Measurements from ENCODE around the gene INSIG1.

The INSIG1 gene

GRCh38 chr7:155285423-155285822, 12.3 kb upstream of the INSIG1 start:
- no peak for DNase-seq (ENCODE audit: low read depth)

- DNase-seq (ENCODE audit: low read depth), result no peak
These were observed 11.8 kb upstream of the INSIG1 start for GRCh38 chr7:155285833-155286232.

- no peak for DNase-seq (ENCODE audit: low read depth)
These were observed 11.0 kb upstream of the INSIG1 start for GRCh38 chr7:155286686-155287085.

- no peak for DNase-seq (ENCODE audit: low read depth)
These were observed 10.3 kb upstream of the INSIG1 start for GRCh38 chr7:155287284-155287935.

GRCh38 chr7:155288055-155288454, 9.6 kb upstream of the INSIG1 start:
- no peak for DNase-seq (ENCODE audit: low read depth)

GRCh38 chr7:155289107-155289506, 8.6 kb upstream of the INSIG1 start:
- DNase-seq (ENCODE audit: low read depth), result no peak

GRCh38 chr7:155289949-155290501, 7.7 kb upstream of the INSIG1 start:
- no peak for DNase-seq (ENCODE audit: low read depth)

GRCh38 chr7:155291045-155291530, 6.6 kb upstream of the INSIG1 start:
- DNase-seq (ENCODE audit: low read depth), result peak; percentile 29

GRCh38 chr7:155291729-155292128, 5.9 kb upstream of the INSIG1 start:
- no peak for DNase-seq (ENCODE audit: low read depth)

GRCh38 chr7:155292680-155293226, 4.9 kb upstream of the INSIG1 start:
- DNase-seq (ENCODE audit: low read depth), result no peak

- DNase-seq (ENCODE audit: low read depth), result no peak
These were observed 3.8 kb upstream of the INSIG1 start for GRCh38 chr7:155293721-155294510.

- DNase-seq (ENCODE audit: low read depth), result no peak
These were observed 3.2 kb upstream of the INSIG1 start for GRCh38 chr7:155294511-155294778.

GRCh38 chr7:155295511-155295910, 2.2 kb upstream of the INSIG1 start:
- DNase-seq (ENCODE audit: low read depth), result no peak

- no peak for DNase-seq (ENCODE audit: low read depth)
These were observed 1.5 kb upstream of the INSIG1 start for GRCh38 chr7:155296006-155296787.

GRCh38 chr7:155296788-155297516, 726 bp upstream of the INSIG1 start:
- DNase-seq (ENCODE audit: low read depth), result no peak

GRCh38 chr7:155298288-155298833, 683 bp downstream of the INSIG1 start:
- DNase-seq (ENCODE audit: low read depth), result no peak

GRCh38 chr7:155298834-155299534, 1.3 kb downstream of the INSIG1 start:
- no peak for DNase-seq (ENCODE audit: low read depth)

- DNase-seq (ENCODE audit: low read depth), result no peak
These were observed 2.0 kb downstream of the INSIG1 start for GRCh38 chr7:155299535-155300202.

- DNase-seq (ENCODE audit: low read depth), result no peak
These were observed 3.2 kb downstream of the INSIG1 start for GRCh38 chr7:155300641-155301452.
